Measurements from ENCODE around the gene BTAF1.

Gene BTAF1

GRCh38 chr10:92062273-92062672 is 138.7 kb downstream of the BTAF1 start:
- TF ChIP-seq CTCF (IDR thresholded peaks at IDR 0.05; ENCODE audit: extremely low read depth, insufficient read depth, missing control alignments): no peak
- DNase-seq (ENCODE audit: low spot score): no peak
- in situ Hi-C loops (cut with MboI; ENCODE audit: low pct_unique_long_range_greater_than_20kb, low sequenced_read_pairs, unreplicated experiment): no loop called here

- no peak for DNase-seq (ENCODE audit: low spot score)
- TF ChIP-seq CTCF (IDR thresholded peaks at IDR 0.05; ENCODE audit: extremely low read depth, insufficient read depth, missing control alignments): no peak
- in situ Hi-C loops (cut with MboI; ENCODE audit: low pct_unique_long_range_greater_than_20kb, low sequenced_read_pairs, unreplicated experiment): no loop called here
Measured at GRCh38 chr10:92064506-92064905, 140.9 kb downstream of the BTAF1 start.

- DNase-seq (ENCODE audit: low spot score): no peak
- in situ Hi-C loops (cut with MboI; ENCODE audit: low pct_unique_long_range_greater_than_20kb, low sequenced_read_pairs, unreplicated experiment): no loop called here
Measured at GRCh38 chr10:92066386-92066785, 142.8 kb downstream of the BTAF1 start.

GRCh38 chr10:92068900-92069299 is 145.3 kb downstream of the BTAF1 start:
- DNase-seq (ENCODE audit: low spot score): no peak
- in situ Hi-C loops (cut with MboI; ENCODE audit: low pct_unique_long_range_greater_than_20kb, low sequenced_read_pairs, unreplicated experiment): no loop called here
- no peak for TF ChIP-seq CTCF (IDR thresholded peaks at IDR 0.05; ENCODE audit: extremely low read depth, insufficient read depth, missing control alignments)

More at GRCh38 chr10:92066386-92066785, 142.8 kb downstream of the BTAF1 start:
- no peak for TF ChIP-seq CTCF (IDR thresholded peaks at IDR 0.05; ENCODE audit: extremely low read depth, insufficient read depth, missing control alignments)

- DNase-seq (ENCODE audit: low spot score): no peak
- TF ChIP-seq CTCF (IDR thresholded peaks at IDR 0.05; ENCODE audit: extremely low read depth, insufficient read depth, missing control alignments): no peak
- in situ Hi-C loops (cut with MboI; ENCODE audit: low pct_unique_long_range_greater_than_20kb, low sequenced_read_pairs, unreplicated experiment): no loop called here
Measured at GRCh38 chr10:92074126-92074887, 150.7 kb downstream of the BTAF1 start.

- TF ChIP-seq CTCF (IDR thresholded peaks at IDR 0.05; ENCODE audit: extremely low read depth, insufficient read depth, missing control alignments): no peak
- in situ Hi-C loops (cut with MboI; ENCODE audit: low pct_unique_long_range_greater_than_20kb, low sequenced_read_pairs, unreplicated experiment): no loop called here
- no peak for DNase-seq (ENCODE audit: low spot score)
Measured at GRCh38 chr10:92075829-92076228, 152.3 kb downstream of the BTAF1 start.
